NK-92 (cell line): ENCODE measurements around the gene ZBTB2.
"Not testable (repeated sequence)": the region's sequence is repeated elsewhere in the genome, so short reads cannot be mapped to it uniquely, and the experiment has no call there.

Source experiments
- DNase-seq: peaks from one replicate; lab custom pipeline; 2025; ENCODE audit not compliant: unreplicated experiment; lab: John Stamatoyannopoulos, UW

Gene ZBTB2

DNA sequence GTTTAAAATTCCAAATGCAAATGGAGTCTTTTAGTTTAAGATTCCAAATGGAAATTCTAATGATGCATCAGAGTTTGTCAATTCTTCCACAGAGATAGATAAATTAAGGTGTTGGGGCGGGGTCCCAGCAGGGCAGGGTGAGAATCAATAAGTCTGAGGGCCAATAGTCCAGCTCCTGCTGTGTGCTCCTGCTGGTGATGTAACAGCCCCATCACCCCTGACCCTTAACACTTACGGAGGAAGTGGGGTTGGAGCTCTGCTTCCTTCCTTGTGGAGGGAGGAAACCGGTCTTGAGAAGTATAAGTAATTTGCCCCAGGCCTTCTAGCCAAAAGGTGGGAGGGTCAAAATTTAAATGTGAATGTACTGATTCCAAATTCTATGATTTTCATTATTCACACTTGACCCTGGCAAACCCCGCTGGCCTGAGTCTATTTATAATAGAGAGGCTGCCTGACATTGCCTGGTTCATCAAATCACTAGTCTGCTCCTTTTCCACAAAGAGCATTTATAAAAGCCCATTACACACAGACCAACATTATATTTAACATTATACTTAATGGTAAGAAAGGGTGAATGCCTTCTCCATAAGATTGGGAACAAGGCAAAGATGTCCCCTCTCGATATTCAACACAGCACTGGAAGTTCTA is 17.2 kb downstream of the ZBTB2 start:
- DNase-seq, result no peak

GRCh38 chr6:151372164-151372563 is 19.2 kb downstream of the ZBTB2 start:
- no peak for DNase-seq

- no peak for DNase-seq
These were observed 20.8 kb downstream of the ZBTB2 start for GRCh38 chr6:151370509-151371078.

DNA sequence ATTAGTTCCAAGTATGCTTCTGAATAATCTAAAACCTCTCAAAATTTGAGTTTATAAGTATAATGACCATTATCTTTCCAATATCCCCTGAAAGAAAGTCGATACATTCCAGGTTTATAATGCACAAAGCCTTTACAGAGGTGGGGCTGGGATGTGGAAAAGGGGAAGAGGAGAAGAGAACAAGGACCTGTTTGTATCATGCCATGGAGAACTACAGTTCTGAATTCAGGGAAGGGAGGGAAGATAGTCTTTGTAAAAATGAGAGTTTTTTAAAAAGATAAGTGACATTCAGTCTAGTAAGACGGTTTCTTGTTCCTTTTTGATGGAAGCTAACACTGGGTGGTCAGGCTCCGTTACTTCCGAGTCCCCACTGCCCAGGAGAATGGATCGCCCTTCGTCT is 26.1 kb downstream of the ZBTB2 start:
- no peak for DNase-seq

GRCh38 chr6:151359486-151359885 is 31.9 kb downstream of the ZBTB2 start:
- no peak for DNase-seq

- no peak for DNase-seq
These were observed 32.9 kb downstream of the ZBTB2 start for GRCh38 chr6:151358475-151358874.

DNA sequence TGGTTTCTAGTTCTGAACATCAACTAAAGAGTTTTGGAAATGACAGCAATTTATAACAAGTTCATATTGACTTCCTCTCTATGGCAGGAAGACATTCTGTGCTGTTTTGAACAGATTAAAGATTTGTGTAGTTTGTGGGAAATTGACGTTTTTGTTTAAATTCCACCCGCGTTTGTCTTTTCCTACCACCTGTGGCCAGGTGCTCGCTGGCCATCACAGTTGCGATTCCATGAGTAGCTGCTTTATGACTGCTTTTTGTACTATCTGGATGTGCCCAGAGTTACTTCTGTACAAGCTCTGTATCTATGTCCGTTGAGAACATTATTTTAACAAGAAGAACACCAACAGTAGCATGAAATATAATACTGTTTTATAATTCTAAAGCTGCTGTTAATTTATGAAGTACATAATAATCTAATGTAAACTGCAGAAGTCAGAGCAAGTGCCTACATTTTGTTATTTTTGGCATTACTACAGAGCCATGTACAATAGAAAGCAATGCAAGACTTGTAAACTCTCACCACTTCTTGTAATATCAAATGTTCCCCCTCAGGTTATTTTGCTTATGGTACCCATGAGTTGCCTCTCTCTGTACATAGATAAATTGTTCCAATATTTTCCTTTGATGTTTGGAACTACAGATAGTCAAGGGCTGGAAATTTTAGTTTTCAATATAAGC is 33.5 kb downstream of the ZBTB2 start:
- no peak for DNase-seq

DNA sequence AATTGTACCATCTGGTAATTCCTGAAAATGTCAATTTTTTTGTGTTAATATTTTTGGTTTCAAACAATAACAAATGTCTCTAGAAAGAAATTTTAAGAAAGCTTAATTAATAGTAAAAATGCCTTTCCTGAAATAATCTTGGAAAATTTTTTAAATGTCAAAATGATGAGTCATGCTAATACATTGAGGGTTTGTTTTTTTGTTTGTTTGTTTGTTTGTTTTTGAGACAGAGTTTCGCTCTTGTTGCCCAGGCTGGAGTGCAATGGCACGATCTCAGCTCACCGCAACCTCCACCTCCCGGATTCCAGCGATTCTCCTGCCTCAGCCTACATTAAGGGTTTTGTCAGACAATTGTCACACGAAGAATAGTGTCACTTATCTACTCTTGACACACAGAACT is 34.4 kb downstream of the ZBTB2 start:
- DNase-seq, result not testable (repeated sequence)

DNA sequence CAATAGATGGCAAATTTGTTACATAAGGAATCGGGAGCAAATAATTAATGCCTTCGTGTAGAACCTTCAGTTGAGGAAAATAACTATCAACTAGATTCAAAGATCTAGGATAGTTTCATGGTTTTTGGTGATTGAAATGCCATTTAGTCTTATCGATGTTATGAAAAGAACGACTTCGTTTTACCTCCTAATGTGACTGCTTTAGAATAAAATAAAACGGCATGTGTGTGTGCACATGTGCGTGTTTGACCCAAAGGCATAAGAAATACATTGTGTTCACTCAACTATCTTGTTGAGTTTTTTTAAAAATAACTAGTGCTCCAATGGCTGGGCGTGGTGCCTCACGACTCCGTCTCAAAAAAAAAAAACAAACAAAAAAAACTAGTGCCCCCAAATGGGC is 37.6 kb downstream of the ZBTB2 start:
- no peak for DNase-seq

- no peak for DNase-seq
These were observed 38.7 kb downstream of the ZBTB2 start for GRCh38 chr6:151352410-151353396.

DNA sequence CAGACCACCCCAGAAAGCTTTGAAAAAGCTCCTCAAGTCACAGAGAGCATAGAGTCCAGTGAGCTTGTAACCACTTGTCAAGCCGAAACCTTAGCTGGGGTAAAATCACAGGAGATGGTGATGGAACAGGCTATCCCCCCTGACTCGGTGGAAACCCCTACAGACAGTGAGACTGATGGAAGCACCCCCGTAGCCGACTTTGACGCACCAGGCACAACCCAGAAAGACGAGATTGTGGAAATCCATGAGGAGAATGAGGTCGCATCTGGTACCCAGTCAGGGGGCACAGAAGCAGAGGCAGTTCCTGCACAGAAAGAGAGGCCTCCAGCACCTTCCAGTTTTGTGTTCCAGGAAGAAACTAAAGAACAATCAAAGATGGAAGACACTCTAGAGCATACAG is 39.6 kb downstream of the ZBTB2 start:
- DNase-seq, result no peak

DNA sequence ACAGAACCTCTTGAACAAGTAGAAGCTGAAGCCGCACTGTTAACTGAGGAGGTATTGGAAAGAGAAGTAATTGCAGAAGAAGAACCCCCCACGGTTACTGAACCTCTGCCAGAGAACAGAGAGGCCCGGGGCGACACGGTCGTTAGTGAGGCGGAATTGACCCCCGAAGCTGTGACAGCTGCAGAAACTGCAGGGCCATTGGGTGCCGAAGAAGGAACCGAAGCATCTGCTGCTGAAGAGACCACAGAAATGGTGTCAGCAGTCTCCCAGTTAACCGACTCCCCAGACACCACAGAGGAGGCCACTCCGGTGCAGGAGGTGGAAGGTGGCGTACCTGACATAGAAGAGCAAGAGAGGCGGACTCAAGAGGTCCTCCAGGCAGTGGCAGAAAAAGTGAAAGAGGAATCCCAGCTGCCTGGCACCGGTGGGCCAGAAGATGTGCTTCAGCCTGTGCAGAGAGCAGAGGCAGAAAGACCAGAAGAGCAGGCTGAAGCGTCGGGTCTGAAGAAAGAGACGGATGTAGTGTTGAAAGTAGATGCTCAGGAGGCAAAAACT is 40.1 kb downstream of the ZBTB2 start:
- no peak for DNase-seq

- DNase-seq, result no peak
These were observed 40.8 kb downstream of the ZBTB2 start for GRCh38 chr6:151350442-151351145.

- no peak for DNase-seq
These were observed 41.6 kb downstream of the ZBTB2 start for GRCh38 chr6:151349651-151350270.

- DNase-seq, result not testable (repeated sequence)
These were observed 48.6 kb downstream of the ZBTB2 start for GRCh38 chr6:151342750-151343149.

GRCh38 chr6:151341476-151342195 is 49.7 kb downstream of the ZBTB2 start:
- no peak for DNase-seq

DNA sequence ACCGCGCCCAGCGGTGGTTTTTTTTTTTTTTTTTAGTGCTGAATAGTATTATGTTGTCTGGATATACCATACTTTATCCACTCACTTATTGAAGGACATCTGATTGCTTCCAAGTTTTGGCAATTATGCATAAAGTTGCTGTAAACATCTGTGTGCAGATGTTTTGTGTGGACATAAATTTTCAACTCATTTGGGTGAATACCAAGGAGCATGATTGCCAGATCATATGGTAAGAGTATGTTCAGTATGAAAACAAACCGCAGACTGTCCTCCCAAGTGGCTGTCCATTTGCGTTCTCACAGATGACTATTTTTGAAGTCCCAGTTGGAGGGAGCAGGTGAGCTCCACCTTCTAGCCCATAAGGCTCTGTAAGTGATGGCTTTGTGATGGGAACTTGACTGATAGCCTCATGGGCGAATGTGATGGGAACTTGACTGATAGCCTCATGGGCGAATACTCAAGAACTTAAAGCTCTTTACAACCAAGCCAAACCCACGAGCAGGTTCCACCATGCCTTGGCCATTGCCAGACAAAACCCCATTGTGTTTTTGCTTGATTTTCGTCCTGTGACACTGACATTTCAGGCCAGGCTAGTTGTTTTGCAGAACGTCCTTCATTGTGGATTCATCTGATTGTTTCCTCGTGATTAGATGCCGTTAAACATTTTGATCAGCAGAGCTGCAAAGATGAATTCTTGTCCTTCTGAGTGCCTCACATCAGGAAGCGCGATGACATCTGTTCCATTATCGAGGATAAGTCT is 51.0 kb downstream of the ZBTB2 start:
- no peak for DNase-seq

GRCh38 chr6:151339369-151339768 is 52.0 kb downstream of the ZBTB2 start:
- no peak for DNase-seq
